H1 (cell line): Measurements from ENCODE around the gene TMEM187. TPM values are rescaled to one million over a fixed set of nuclear protein-coding genes. Genes with fewer than 3 reads are reported as not detected.
A peak's percentile ranks its signal among the peaks of the same experiment; 100 is the strongest.

Experiments used
- CTCF ChIA-PET: fragments of 300-600 bp; sonication (Branson Sonifier 250); formaldehyde crosslinking; loops from one replicate; lab custom pipeline; 2021; ENCODE audit not compliant: partially characterized antibody; lab: Charles Lee
- POLR2A ChIA-PET: fragments of 300-600 bp; sonication (Branson Sonifier 250); formaldehyde crosslinking; loops from one replicate; lab custom pipeline; 2021; ENCODE audit warnings: inconsistent platforms; ENCODE audit not compliant: partially characterized antibody; lab: Charles Lee
- DNase-seq, 2 experiments: peaks; one replicate each; pipeline versions ENCODE4 v3.0.0 to v3.0.0-alpha.2; 2010 to 2022; ENCODE audit warnings: low spot score in 2 of 2, low read depth in 1 of 2, mixed read lengths in 1 of 2
- FAIRE-seq: peaks from 2 replicates; lab custom pipeline; 2011; peaks lifted over from hg19 to GRCh38; lab: Jason Lieb, UNC
- H2AFZ ChIP-seq: 2 replicates; pipeline ENCODE4 v1.8.1; 2012; ENCODE audit warnings: low read length, inconsistent platforms
- H2AK5ac ChIP-seq: 2 replicates; pipeline ENCODE4 v1.6.1; 2013; ENCODE audit warnings: low read depth, low read length
- H2BK120ac ChIP-seq: replicated peaks from 2 replicates; pipeline ENCODE3; 2013; ENCODE audit warnings: low read depth, low read length, inconsistent platforms
- H2BK12ac ChIP-seq: 2 replicates; pipeline ENCODE4 v1.6.1; 2013; ENCODE audit warnings: low read depth, low read length
- H2BK15ac ChIP-seq: 2 replicates; pipeline ENCODE4 v1.6.1; 2013; ENCODE audit warnings: low read length
- H2BK20ac ChIP-seq: 2 replicates; pipeline ENCODE4 v1.6.1; 2013; ENCODE audit warnings: low read length
- H2BK5ac ChIP-seq: 2 replicates; pipeline ENCODE4 v1.6.1; 2013; ENCODE audit warnings: low read depth, low read length
- H3K14ac ChIP-seq: 2 replicates; pipeline ENCODE4 v1.6.1; 2013; ENCODE audit warnings: inconsistent platforms; ENCODE audit not compliant: insufficient read length
- H3K18ac ChIP-seq: 2 replicates; pipeline ENCODE4 v1.6.1; 2013; ENCODE audit warnings: low read length; ENCODE audit errors: extremely low read depth
- H3K23ac ChIP-seq: 2 replicates; pipeline ENCODE4 v1.6.1; 2013; ENCODE audit warnings: inconsistent platforms; ENCODE audit not compliant: insufficient read length
- H3K23me2 ChIP-seq: 2 replicates; pipeline ENCODE4 v1.6.1; 2013; ENCODE audit warnings: low read depth, low read length
- H3K27ac ChIP-seq: 2 replicates; pipeline ENCODE4 v1.6.1; 2011; ENCODE audit warnings: low read depth, low read length, inconsistent platforms
- H3K27me3 ChIP-seq, 4 experiments: replicated peaks in 1 of 4; 1 replicate in 1 of 4; 2 replicates in 3 of 4; pipeline versions ENCODE4 v1.6.1 to v1.8.1; 2011 to 2013; ENCODE audit warnings: low read length in 3 of 4, mild to moderate bottlenecking in 3 of 4, inconsistent platforms in 2 of 4, mixed read lengths in 2 of 4, moderate library complexity in 1 of 4; ENCODE audit not compliant: control insufficient read depth in 3 of 4, insufficient read depth in 3 of 4; ENCODE audit errors: extremely low read depth in 1 of 4
- H3K36me3 ChIP-seq, 4 experiments: 2 replicates each; pipeline versions ENCODE4 v1.6.1 to v1.8.1; 2011 to 2013; ENCODE audit warnings: mild to moderate bottlenecking in 4 of 4, low read length in 3 of 4, moderate library complexity in 2 of 4, control low read depth in 1 of 4, inconsistent platforms in 1 of 4; ENCODE audit not compliant: insufficient read depth in 4 of 4, control insufficient read depth in 2 of 4
- H3K4ac ChIP-seq: replicated peaks from 2 replicates; pipeline ENCODE3; 2013; ENCODE audit warnings: low read length, low read depth, mixed read lengths, inconsistent platforms; ENCODE audit not compliant: insufficient read length
- H3K4me1 ChIP-seq, 4 experiments: replicated peaks in 1 of 4; 1 replicate in 1 of 4; 2 replicates in 3 of 4; pipeline versions ENCODE4 v1.6.1 to v1.8.1; 2011 to 2013; ENCODE audit warnings: low read length in 3 of 4, inconsistent platforms in 2 of 4, mixed read lengths in 1 of 4; ENCODE audit not compliant: insufficient read depth in 4 of 4, control insufficient read depth in 3 of 4
- H3K4me2 ChIP-seq, 2 experiments: 2 replicates each; pipeline versions ENCODE4 v1.6.1 to v1.8.1; 2011 to 2013; ENCODE audit warnings: low read depth in 2 of 2, low read length in 2 of 2, control low read depth in 1 of 2, inconsistent platforms in 1 of 2, mild to moderate bottlenecking in 1 of 2; ENCODE audit not compliant: insufficient read depth in 1 of 2
- H3K4me3 ChIP-seq, 4 experiments: fragments of 200-600, 300-600 bp in 1 of 4; sonication (generic), shearing (Covaris generic), sonication (Bioruptor Twin) in 1 of 4; 2 replicates each; pipeline versions ENCODE4 v1.5.1 to v1.8.1; 2011 to 2016; ENCODE audit warnings: low read length in 4 of 4, low read depth in 3 of 4, control low read depth in 2 of 4, inconsistent platforms in 2 of 4, mild to moderate bottlenecking in 2 of 4, mixed read lengths in 1 of 4, moderate library complexity in 1 of 4; ENCODE audit not compliant: insufficient read depth in 2 of 4; ENCODE audit errors: extremely low read depth in 1 of 4
- H3K56ac ChIP-seq: replicated peaks from 2 replicates; pipeline ENCODE3; 2013; ENCODE audit warnings: low read depth, mild to moderate bottlenecking, mixed read lengths, low read length, inconsistent platforms; ENCODE audit not compliant: insufficient read length
- H3K79me1 ChIP-seq: 2 replicates; pipeline ENCODE4 v1.6.1; 2013; ENCODE audit warnings: low read depth, low read length, control low read depth
- H3K79me2 ChIP-seq, 2 experiments: 2 replicates each; pipeline versions ENCODE4 v1.6.1 to v1.8.1; 2012 to 2013; ENCODE audit warnings: low read length in 2 of 2, mild to moderate bottlenecking in 2 of 2, inconsistent platforms in 1 of 2; ENCODE audit not compliant: insufficient read depth in 2 of 2, control insufficient read depth in 1 of 2
- H3K9ac ChIP-seq, 4 experiments: replicated peaks in 1 of 4; 1 replicate in 1 of 4; 2 replicates in 3 of 4; pipeline versions ENCODE4 v1.6.1 to v1.8.1; 2011 to 2013; ENCODE audit warnings: low read depth in 3 of 4, low read length in 3 of 4, control low read depth in 2 of 4, mild to moderate bottlenecking in 2 of 4, moderate library complexity in 2 of 4, inconsistent platforms in 1 of 4; ENCODE audit errors: extremely low read depth in 1 of 4
- H3K9me3 ChIP-seq, 2 experiments: 2 replicates each; pipeline versions ENCODE4 v1.6.1 to v1.8.1; 2012 to 2013; ENCODE audit warnings: mild to moderate bottlenecking in 2 of 2, moderate library complexity in 2 of 2, control low read depth in 1 of 2, inconsistent platforms in 1 of 2, low read depth in 1 of 2, low read length in 1 of 2, mixed read lengths in 1 of 2; ENCODE audit not compliant: insufficient read depth in 2 of 2
- H4K20me1 ChIP-seq, 2 experiments: replicated peaks in 1 of 2; 2 replicates each; pipeline versions ENCODE3 to v1.8.1; 2011 to 2013; ENCODE audit warnings: inconsistent platforms in 2 of 2, low read length in 2 of 2, mild to moderate bottlenecking in 1 of 2; ENCODE audit not compliant: insufficient read depth in 2 of 2, control insufficient read depth in 1 of 2
- H4K5ac ChIP-seq: 2 replicates; pipeline ENCODE4 v1.6.1; 2013; ENCODE audit warnings: low read length, low read depth, mixed read lengths, inconsistent platforms; ENCODE audit not compliant: insufficient read length
- H4K8ac ChIP-seq: 2 replicates; pipeline ENCODE4 v1.8.0; 2013; ENCODE audit warnings: mild to moderate bottlenecking, moderate library complexity, low read length, inconsistent platforms; ENCODE audit not compliant: insufficient read depth; ENCODE audit errors: extremely low read depth
- H4K91ac ChIP-seq: replicated peaks from 2 replicates; pipeline ENCODE3; 2013; ENCODE audit warnings: low read length, mixed read lengths, inconsistent platforms; ENCODE audit not compliant: insufficient read length
- CBX5 ChIP-seq: fragments of 300-800, 300-1000 bp; sonication (generic); IDR thresholded peaks from 2 replicates; pipeline ENCODE4 v1.7.1; 2016; ENCODE audit warnings: antibody characterized with exemption, low read length, low read depth
- CHD1 ChIP-seq: IDR thresholded peaks from 2 replicates; pipeline ENCODE4 v1.6.1; 2012; ENCODE audit warnings: low read depth, low read length, improper control_type of control experiment
- CHD2 ChIP-seq: IDR thresholded peaks from 2 replicates; pipeline ENCODE4 v1.6.1; 2012; ENCODE audit warnings: low read length, improper control_type of control experiment
- EP300 ChIP-seq, 2 experiments: IDR thresholded peaks; 1 replicate in 1 of 2; 2 replicates in 1 of 2; pipeline ENCODE4 v1.6.1; 2011 to 2012; ENCODE audit warnings: low read depth in 2 of 2, low read length in 2 of 2, mild to moderate bottlenecking in 2 of 2, borderline replicate concordance in 1 of 2, inconsistent platforms in 1 of 2, moderate library complexity in 1 of 2
- HDAC6 ChIP-seq: IDR thresholded peaks from one replicate; pipeline ENCODE4 v1.7.1; 2012; ENCODE audit warnings: low read depth, mild to moderate bottlenecking, inconsistent platforms, low read length, moderate library complexity
- JUND ChIP-seq: IDR thresholded peaks from 2 replicates; pipeline ENCODE4 v1.6.1; 2011; ENCODE audit warnings: mild to moderate bottlenecking, improper control_type of control experiment, low read length
- POLR2A ChIP-seq, 2 experiments: IDR thresholded peaks; 1 replicate in 1 of 2; 2 replicates in 1 of 2; pipeline ENCODE4 v1.6.1; 2011; ENCODE audit warnings: low read depth in 2 of 2, low read length in 2 of 2, mild to moderate bottlenecking in 2 of 2; ENCODE audit errors: control extremely low read depth in 1 of 2
- RXRA ChIP-seq: IDR thresholded peaks from 2 replicates; pipeline ENCODE4 v1.6.1; 2011; ENCODE audit warnings: low read depth, mild to moderate bottlenecking, low read length, moderate library complexity; ENCODE audit not compliant: insufficient read depth
- SP2 ChIP-seq: IDR thresholded peaks from 2 replicates; pipeline ENCODE4 v1.6.1; 2012; ENCODE audit warnings: mild to moderate bottlenecking, low read length, inconsistent platforms
- TAF7 ChIP-seq: optimal IDR thresholded peaks from 2 replicates; pipeline ENCODE3; 2011; ENCODE audit warnings: low read depth, mild to moderate bottlenecking, inconsistent platforms, low read length, moderate library complexity, borderline replicate concordance
- WGBS, 2 experiments: shearing (Covaris generic) in 1 of 2; methylation state at CpG; one replicate each; pipeline versions ENCODE4 v1.1.6 to v1.1.7; 2013 to 2015; ENCODE audit warnings: low lambda C conversion rate in 2 of 2, mixed read lengths in 2 of 2, inconsistent platforms in 1 of 2, low coverage in 1 of 2, missing lambda C conversion rate in 1 of 2; ENCODE audit not compliant: insufficient replicate concordance in 2 of 2, insufficient coverage in 1 of 2, insufficient read length in 1 of 2; ENCODE audit errors: extremely low coverage in 1 of 2, missing lambda C conversion rate in 1 of 2; 5-methylcytosine and 5-hydroxymethylcytosine counted together
- polyA plus RNA-seq, 7 experiments: library from polyadenylated mRNA; depleted of rRNA in 3 of 7; stranded (reverse) in 5 of 7; unstranded in 2 of 7; fragments of >200 nt in 5 of 7; fragments of 200-250 nt in 2 of 7; gene quantifications; 1 replicate in 5 of 7; 2 replicates in 1 of 7; 4 replicates in 1 of 7; pipeline versions ENCODE4 v1.2.1 to v1.2.3, GENCODE V29; 2011 to 2013; ENCODE audit warnings: missing spikeins in 2 of 7, mixed read lengths in 2 of 7
- total RNA-seq: library from RNA; stranded (reverse); fragmentation: NEBNext Ultra II Directional; extraction: Animal tissue kit (Norgen Biotek cat#: 25700); gene quantifications from 2 replicates; pipeline ENCODE4 v1.2.1, GENCODE V29; 2021
- TF ChIP-seq, protein P1 (sequence below): IDR thresholded peaks from 2 replicates; pipeline ENCODE4 v1.6.1; 2012; ENCODE audit warnings: low read length, inconsistent platforms

Gene TMEM187
- total and polyA plus RNA-seq, 2 of the 8 experiments (the other 6 are each of a cell fraction or from before 2014, with no cell fraction given) = 5.0 to 14.5 TPM

DNA sequence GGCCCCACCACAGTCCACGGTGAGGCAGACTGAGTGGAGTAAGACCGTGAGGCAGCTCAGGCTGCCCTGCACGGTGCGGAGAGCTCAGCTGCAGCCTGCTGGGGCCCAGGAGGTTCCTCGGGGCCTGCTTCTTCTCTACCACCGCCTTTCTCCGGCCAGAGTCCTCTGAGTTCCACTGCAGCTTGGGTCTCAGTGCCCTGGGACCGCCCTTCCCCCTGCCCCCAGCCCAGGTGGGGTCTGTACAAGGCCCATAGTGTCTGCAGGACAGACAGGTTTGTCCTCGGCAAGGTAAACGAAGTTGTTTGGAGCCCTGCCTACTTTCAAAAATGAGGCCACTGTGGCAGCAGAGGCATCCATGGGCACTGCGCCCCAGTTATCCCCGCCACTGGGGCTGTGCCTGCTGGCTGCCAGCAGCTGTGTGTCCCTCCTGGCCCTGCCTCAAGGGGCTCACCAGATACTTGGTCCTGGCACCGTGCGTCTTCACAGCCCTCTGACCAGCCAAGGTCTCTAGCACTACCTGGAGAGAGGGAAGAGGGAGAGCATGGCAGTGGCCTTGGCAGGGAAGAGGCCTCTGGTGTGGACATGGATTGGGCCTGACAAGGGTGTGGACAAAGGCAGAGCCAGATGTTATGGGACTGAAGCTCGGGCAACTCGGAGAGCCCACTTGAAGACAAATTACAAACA, 43.2 kb downstream of the TMEM187 start:
- DNase-seq (no peak), FAIRE-seq (no peak)
- Histone ChIP-seq H3K36me3 (peaks cover 2 to 11% (median 7%) of the 10 kb centered on the region in 4 experiments; a peak in 3 of 8 replicates), H3K4me2 (no peak overlapping the region), H3K4me1 (peaks cover 0 to 14% (median 4%) of the 10 kb centered on the region in 4 experiments; a peak in 5 of 7 replicates), H3K56ac (no peak overlapping the region), H3K79me2 (no peaks in the 10 kb centered on the region), H2AK5ac (0 out of 2 replicates have a peak overlapping the region, but pooled peaks have one; percentile 24), H3K27me3 (no peaks in the 10 kb centered on the region), H2BK5ac (no peak overlapping the region), H2BK120ac (no peak overlapping the region), H3K18ac (no peak overlapping the region), H3K27ac (no peak overlapping the region), H2BK20ac (no peak overlapping the region), H3K4me3 (no peak overlapping the region), H2BK12ac (no peak overlapping the region), H3K23me2 (peaks cover 2% of the 10 kb centered on the region; the same call in 1 of the 2 replicates), H3K4ac (no peak overlapping the region), H2BK15ac (no peak overlapping the region), H2AFZ (no peak overlapping the region), H3K9ac (no peak overlapping the region), H3K79me1 (no peaks in the 10 kb centered on the region), H3K14ac (no peak overlapping the region), H4K91ac (no peak overlapping the region), H3K9me3 (no peaks in the 10 kb centered on the region), H3K23ac (no peak overlapping the region), H4K8ac (no peak overlapping the region), H4K20me1 (no peaks in the 10 kb centered on the region), H4K5ac (no peak overlapping the region)
- 96% methylated on average over 10 of the region's 16 CpGs; no CpG with 5 or more reads in 1 of the 2 experiments for WGBS, 2 experiments
- ChIA-PET CTCF (interaction anchor here (0.6 to 4.1 kb wide), 3 partner anchors 10 to 19 kb away, joined by 3 to 29 read pairs (median 3); no protein-coding TSS in a partner anchor), POLR2A (interaction anchor here (0.8 to 1.5 kb wide), 4 partner anchors 15 to 48 kb away, joined by 3 to 6 read pairs (median 4); partner anchors contain the start of genes HCFC1 and TMEM187)
- TF ChIP-seq EP300 (IDR thresholded peaks at IDR 0.05; ENCODE audit: borderline replicate concordance in 1 of 2, low read depth in 2 of 2, low read length in 2 of 2) (no peak), CHD1 (no peak), JUND (no peak), SP2 (no peak), TAF7 (no peak), POLR2A (IDR thresholded peaks at IDR 0.05; ENCODE audit: control extremely low read depth in 1 of 2, low read depth in 2 of 2, low read length in 2 of 2) (no peak), RXRA (no peak), CBX5 (no peak), HDAC6 (no peak), CHD2 (no peak)
- TF ChIP-seq, protein P1, sequence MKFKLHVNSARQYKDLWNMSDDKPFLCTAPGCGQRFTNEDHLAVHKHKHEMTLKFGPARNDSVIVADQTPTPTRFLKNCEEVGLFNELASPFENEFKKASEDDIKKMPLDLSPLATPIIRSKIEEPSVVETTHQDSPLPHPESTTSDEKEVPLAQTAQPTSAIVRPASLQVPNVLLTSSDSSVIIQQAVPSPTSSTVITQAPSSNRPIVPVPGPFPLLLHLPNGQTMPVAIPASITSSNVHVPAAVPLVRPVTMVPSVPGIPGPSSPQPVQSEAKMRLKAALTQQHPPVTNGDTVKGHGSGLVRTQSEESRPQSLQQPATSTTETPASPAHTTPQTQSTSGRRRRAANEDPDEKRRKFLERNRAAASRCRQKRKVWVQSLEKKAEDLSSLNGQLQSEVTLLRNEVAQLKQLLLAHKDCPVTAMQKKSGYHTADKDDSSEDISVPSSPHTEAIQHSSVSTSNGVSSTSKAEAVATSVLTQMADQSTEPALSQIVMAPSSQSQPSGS = no peak
